Upper lobe of left lung (tissue), 6 donors: ENCODE measurements around the gene PATJ. TPM values are rescaled to one million over a fixed set of nuclear protein-coding genes. Genes with fewer than 3 reads are reported as not detected.
"Not testable (repeated sequence)": the region's sequence is repeated elsewhere in the genome, so short reads cannot be mapped to it uniquely, and the experiment has no call there.

Experiments used
- ATAC-seq, 2 donors: fragments of 200-7000 bp; cut with Tn5 transposase; one replicate each; pipeline ENCODE4 v1.9.1; 2022; ENCODE audit warnings: mild to moderate bottlenecking in 2 of 2, moderate library complexity in 2 of 2; ENCODE audit not compliant: low FRiP score in 2 of 2
- DNase-seq, 2 donors: peaks; one replicate each; pipeline ENCODE4 v3.0.0-alpha.2; 2019 to 2020
- H3K27ac ChIP-seq, 4 donors: fragments of 200-600 bp; sonication (generic); one replicate each; pipeline ENCODE4 v1.5.1; 2016 to 2019
- H3K27me3 ChIP-seq, 4 donors: fragments of 200-600 bp; sonication (generic); one replicate each; pipeline ENCODE4 v1.5.1; 2017 to 2019
- H3K36me3 ChIP-seq, 4 donors: fragments of 200-600 bp; sonication (generic); one replicate each; pipeline ENCODE4 v1.5.1; 2016 to 2019
- H3K4me1 ChIP-seq, 4 donors: fragments of 200-600 bp; sonication (generic); one replicate each; pipeline ENCODE4 v1.5.1; 2018 to 2019
- H3K4me3 ChIP-seq, 4 donors: fragments of 200-600 bp; sonication (generic); one replicate each; pipeline ENCODE4 v1.5.1; 2017 to 2019; ENCODE audit warnings: mild to moderate bottlenecking in 2 of 4, moderate library complexity in 1 of 4
- H3K9me3 ChIP-seq, 4 donors: fragments of 200-600 bp; sonication (generic); one replicate each; pipeline ENCODE4 v1.5.1; 2018 to 2019
- EP300 ChIP-seq, 4 donors: sonication (generic); formaldehyde crosslinking; IDR thresholded peaks; one replicate each; pipeline ENCODE4 v1.5.1; 2017; ENCODE audit warnings: antibody characterized with exemption in 4 of 4, control low read depth in 2 of 4
- POLR2A ChIP-seq, 4 donors: fragments of 450-650 bp; IDR thresholded peaks; one replicate each; pipeline ENCODE4 v1.5.1; 2016 to 2017; ENCODE audit warnings: antibody characterized with exemption in 4 of 4, mild to moderate bottlenecking in 2 of 4
- POLR2AphosphoS5 ChIP-seq, 2 donors: sonication (generic); formaldehyde crosslinking; IDR thresholded peaks; one replicate each; pipeline ENCODE4 v1.5.1; 2017; ENCODE audit warnings: antibody characterized with exemption in 2 of 2
- WGBS, 2 donors: methylation state at CpG; one replicate each; pipeline ENCODE4 v1.1.5; 2017 to 2018; 5-methylcytosine and 5-hydroxymethylcytosine counted together
- total RNA-seq, 6 donors: library from RNA; depleted of rRNA in 4 of 6; stranded (reverse); fragments of >200 nt in 4 of 6; gene quantifications; one replicate each; pipeline versions ENCODE4 v1.1.0 to v1.2.1, GENCODE V29; 2016 to 2021
- TF ChIP-seq, protein P1 (sequence below), 6 experiments: fragments of 450-650 bp in 4 of 6; fragments of 200-600 bp in 2 of 6; sonication (generic) in 2 of 6; IDR thresholded peaks; one replicate each; pipeline ENCODE4 v1.5.1; 2016 to 2019; ENCODE audit warnings: antibody characterized with exemption in 6 of 6
- donor health status: DM: no; HTN: no; CAD: no; lungs with moderate emphysema.
- donor health status: DM: no; HTN: yes; CAD: no; lungs with severe emphysema.

PATJ gene
- total RNA-seq, 6 donors from 2014 or later = 37.1 to 217 (median 70.5) TPM

DNA sequence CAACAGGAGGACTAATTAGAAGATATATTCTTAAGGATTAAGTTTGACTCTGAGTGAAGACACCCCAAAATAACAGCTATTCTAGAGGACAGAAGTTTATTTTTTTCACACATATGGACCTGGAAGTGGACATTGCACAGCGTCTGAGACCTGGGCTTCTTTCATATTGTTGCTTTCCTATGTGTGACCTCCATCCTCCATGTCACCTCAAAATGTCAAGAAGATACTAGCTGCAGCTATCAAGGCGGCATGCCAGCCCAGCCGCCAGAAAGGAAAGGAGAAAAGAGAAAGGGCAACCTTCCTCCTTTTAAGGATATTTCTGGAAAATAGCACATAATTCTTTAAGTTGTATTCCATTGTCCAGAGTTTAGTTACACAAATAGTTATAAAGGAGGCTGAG lies 220.4 kb downstream of the PATJ start:
- H3K27ac ChIP-seq = no peak overlapping the region
- no peaks in the 10 kb centered on the region for H3K4me1 ChIP-seq
- no peak overlapping the region for H3K4me3 ChIP-seq
- 86 to 89% methylated on average over 3 of the region's 3 CpGs for WGBS, 2 donors
- H3K36me3 ChIP-seq = no peaks in the 10 kb centered on the region
- ATAC-seq (no peak), DNase-seq (no peak)
- no peaks in the 10 kb centered on the region for H3K9me3 ChIP-seq
- H3K27me3 ChIP-seq = no peaks in the 10 kb centered on the region
- TF ChIP-seq POLR2AphosphoS5 (IDR thresholded peaks at IDR 0.05) (no peak), EP300 (IDR thresholded peaks at IDR 0.05) (no peak), POLR2A (IDR thresholded peaks at IDR 0.05) (no peak)
- TF ChIP-seq, protein P1, sequence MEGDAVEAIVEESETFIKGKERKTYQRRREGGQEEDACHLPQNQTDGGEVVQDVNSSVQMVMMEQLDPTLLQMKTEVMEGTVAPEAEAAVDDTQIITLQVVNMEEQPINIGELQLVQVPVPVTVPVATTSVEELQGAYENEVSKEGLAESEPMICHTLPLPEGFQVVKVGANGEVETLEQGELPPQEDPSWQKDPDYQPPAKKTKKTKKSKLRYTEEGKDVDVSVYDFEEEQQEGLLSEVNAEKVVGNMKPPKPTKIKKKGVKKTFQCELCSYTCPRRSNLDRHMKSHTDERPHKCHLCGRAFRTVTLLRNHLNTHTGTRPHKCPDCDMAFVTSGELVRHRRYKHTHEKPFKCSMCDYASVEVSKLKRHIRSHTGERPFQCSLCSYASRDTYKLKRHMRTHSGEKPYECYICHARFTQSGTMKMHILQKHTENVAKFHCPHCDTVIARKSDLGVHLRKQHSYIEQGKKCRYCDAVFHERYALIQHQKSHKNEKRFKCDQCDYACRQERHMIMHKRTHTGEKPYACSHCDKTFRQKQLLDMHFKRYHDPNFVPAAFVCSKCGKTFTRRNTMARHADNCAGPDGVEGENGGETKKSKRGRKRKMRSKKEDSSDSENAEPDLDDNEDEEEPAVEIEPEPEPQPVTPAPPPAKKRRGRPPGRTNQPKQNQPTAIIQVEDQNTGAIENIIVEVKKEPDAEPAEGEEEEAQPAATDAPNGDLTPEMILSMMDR (IDR thresholded peaks at IDR 0.05) = no peak

GRCh38 chr1:61966450-61967225 lies 224.4 kb downstream of the PATJ start:
- not testable (repeated sequence) for H3K4me1 ChIP-seq, H3K27ac ChIP-seq, DNase-seq, H3K9me3 ChIP-seq, ATAC-seq, H3K4me3 ChIP-seq, H3K27me3 ChIP-seq, H3K36me3 ChIP-seq
- WGBS, 2 donors = 90 to 96% methylated on average over 9 of the region's 9 CpGs

DNA sequence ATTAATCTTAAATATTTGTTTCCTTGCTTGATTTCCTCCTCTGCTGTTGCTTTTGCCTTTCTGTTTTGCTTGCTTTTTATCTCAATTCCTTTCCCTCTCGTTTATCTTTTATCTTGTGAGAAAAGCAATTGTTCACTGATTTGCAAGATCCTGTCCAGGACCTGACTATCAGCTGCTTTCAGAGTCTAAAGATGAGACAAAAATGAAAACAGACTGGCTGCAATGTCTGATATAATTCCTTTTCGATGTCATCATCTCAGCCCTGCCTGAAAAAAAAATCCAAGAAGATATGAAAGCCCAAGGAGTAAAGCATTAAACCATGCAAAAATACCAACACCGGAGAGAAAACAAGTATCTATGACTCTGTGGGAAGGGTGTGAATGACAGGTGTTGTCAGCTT lies 225.5 kb downstream of the PATJ start:
- Histone ChIP-seq H3K4me1 (no peaks in the 10 kb centered on the region), H3K27me3 (no peaks in the 10 kb centered on the region), H3K9me3 (no peaks in the 10 kb centered on the region), H3K36me3 (no peaks in the 10 kb centered on the region), H3K27ac (no peak overlapping the region), H3K4me3 (no peak overlapping the region)
- ATAC-seq (no peak), DNase-seq (no peak)
- TF ChIP-seq, protein P1 (IDR thresholded peaks at IDR 0.05) = no peak
- TF ChIP-seq EP300 (IDR thresholded peaks at IDR 0.05) = no peak
- TF ChIP-seq POLR2AphosphoS5 (IDR thresholded peaks at IDR 0.05) = no peak
- TF ChIP-seq POLR2A (IDR thresholded peaks at IDR 0.05) = no peak
- WGBS, 2 donors = 45 to 61% methylated on average over 3 of the region's 3 CpGs

- Histone ChIP-seq H3K27ac (no peak overlapping the region), H3K4me1 (no peaks in the 10 kb centered on the region), H3K4me3 (no peak overlapping the region), H3K9me3 (no peaks in the 10 kb centered on the region), H3K36me3 (no peaks in the 10 kb centered on the region), H3K27me3 (no peaks in the 10 kb centered on the region)
- WGBS, 2 donors = 88 to 100% methylated on average over 1 of the region's 1 CpG
- DNase-seq (no peak), ATAC-seq (no peak)
- no peak for TF ChIP-seq POLR2A (IDR thresholded peaks at IDR 0.05)
- TF ChIP-seq, protein P1 (IDR thresholded peaks at IDR 0.05) = no peak
- no peak for TF ChIP-seq EP300 (IDR thresholded peaks at IDR 0.05)
- no peak for TF ChIP-seq POLR2AphosphoS5 (IDR thresholded peaks at IDR 0.05)
Observed at GRCh38 chr1:61968869-61969268, 226.6 kb downstream of the PATJ start.

DNA sequence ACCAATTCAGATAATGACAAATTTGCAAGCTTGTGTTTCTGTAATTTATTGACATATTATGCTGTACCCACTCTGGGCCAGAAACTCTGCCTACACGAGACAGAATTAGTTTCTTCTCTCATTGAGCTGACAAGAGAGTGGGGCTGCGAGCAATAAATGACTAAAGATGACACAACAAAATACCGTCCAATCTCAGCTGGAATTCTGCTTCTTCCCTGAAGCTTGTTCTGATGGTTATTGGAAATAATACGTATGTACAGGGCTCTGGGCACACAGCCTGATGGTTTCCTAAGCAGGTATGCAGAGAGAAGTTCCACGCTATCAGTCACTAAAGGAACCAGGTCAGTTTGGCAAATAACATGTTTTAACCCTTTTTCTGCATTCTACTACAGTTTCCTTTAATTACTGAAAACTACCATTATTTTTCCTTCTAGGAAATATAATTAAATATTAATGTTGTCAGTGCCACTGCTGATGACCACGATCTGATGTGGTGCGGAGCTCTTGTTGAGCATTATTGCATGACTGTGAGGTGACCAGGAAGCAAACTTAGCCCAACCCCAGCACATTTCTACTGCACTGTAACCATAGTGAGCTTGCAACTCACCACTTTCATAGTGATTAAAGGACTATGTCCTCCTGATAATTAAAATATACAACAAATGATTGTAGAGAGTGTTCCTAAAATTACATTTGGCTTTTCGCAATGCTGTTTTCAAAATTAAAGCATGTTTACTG lies 231.0 kb downstream of the PATJ start:
- TF ChIP-seq, protein P1 (IDR thresholded peaks at IDR 0.05) = no peak
- no peak for TF ChIP-seq POLR2A (IDR thresholded peaks at IDR 0.05)
- 85 to 87% methylated on average over 8 of the region's 8 CpGs for WGBS, 2 donors
- Histone ChIP-seq H3K27ac (no peak overlapping the region), H3K4me3 (no peak overlapping the region), H3K9me3 (no peaks in the 10 kb centered on the region), H3K36me3 (no peaks in the 10 kb centered on the region), H3K27me3 (no peaks in the 10 kb centered on the region), H3K4me1 (no peaks in the 10 kb centered on the region)
- ATAC-seq = no peak
- no peak for DNase-seq
